ENCODE data around the gene PREX1.

Gene PREX1

DNA sequence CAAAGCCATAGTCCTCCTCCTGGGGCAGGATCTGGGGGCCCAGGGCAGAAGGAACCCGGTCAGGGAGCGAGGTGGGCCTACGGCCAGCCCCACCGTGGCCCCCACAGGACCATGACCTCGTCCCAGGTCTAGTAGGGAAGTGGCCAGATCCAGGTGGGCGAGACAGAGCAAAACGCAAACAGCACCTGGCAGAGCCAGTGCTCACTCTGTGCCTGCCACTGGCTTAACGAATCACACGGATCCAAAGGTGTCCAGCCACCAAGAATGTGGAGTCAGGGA is 169.7 kb downstream of the PREX1 start:
- H3K27me3 ChIP-seq (ENCODE audit: insufficient read depth, poor library complexity, severe bottlenecking): no peaks in the 10 kb centered on the region
- TF ChIP-seq SPI1 (IDR thresholded peaks at IDR 0.05; ENCODE audit: borderline replicate concordance, low read depth) (no peak), POLR2AphosphoS5 (IDR thresholded peaks at IDR 0.05; ENCODE audit: low read depth) (no peak), GABPA (IDR thresholded peaks at IDR 0.05; ENCODE audit: low read depth) (no peak), CTCF (IDR thresholded peaks at IDR 0.05; ENCODE audit: insufficient read depth, low read length) (no peak)
- TF ChIP-seq, protein P1, sequence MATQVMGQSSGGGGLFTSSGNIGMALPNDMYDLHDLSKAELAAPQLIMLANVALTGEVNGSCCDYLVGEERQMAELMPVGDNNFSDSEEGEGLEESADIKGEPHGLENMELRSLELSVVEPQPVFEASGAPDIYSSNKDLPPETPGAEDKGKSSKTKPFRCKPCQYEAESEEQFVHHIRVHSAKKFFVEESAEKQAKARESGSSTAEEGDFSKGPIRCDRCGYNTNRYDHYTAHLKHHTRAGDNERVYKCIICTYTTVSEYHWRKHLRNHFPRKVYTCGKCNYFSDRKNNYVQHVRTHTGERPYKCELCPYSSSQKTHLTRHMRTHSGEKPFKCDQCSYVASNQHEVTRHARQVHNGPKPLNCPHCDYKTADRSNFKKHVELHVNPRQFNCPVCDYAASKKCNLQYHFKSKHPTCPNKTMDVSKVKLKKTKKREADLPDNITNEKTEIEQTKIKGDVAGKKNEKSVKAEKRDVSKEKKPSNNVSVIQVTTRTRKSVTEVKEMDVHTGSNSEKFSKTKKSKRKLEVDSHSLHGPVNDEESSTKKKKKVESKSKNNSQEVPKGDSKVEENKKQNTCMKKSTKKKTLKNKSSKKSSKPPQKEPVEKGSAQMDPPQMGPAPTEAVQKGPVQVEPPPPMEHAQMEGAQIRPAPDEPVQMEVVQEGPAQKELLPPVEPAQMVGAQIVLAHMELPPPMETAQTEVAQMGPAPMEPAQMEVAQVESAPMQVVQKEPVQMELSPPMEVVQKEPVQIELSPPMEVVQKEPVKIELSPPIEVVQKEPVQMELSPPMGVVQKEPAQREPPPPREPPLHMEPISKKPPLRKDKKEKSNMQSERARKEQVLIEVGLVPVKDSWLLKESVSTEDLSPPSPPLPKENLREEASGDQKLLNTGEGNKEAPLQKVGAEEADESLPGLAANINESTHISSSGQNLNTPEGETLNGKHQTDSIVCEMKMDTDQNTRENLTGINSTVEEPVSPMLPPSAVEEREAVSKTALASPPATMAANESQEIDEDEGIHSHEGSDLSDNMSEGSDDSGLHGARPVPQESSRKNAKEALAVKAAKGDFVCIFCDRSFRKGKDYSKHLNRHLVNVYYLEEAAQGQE (IDR thresholded peaks at IDR 0.05; ENCODE audit: insufficient replicate concordance, low read depth): no peak
- H3K27ac ChIP-seq (replicated peaks): no peak overlapping the region
- no peak overlapping the region for H3K4me3 ChIP-seq (replicated peaks; ENCODE audit: insufficient read depth, low read length)
- DNase-seq (ENCODE audit: low read depth in 1 of 2, low spot score in 1 of 2): no peak

DNA sequence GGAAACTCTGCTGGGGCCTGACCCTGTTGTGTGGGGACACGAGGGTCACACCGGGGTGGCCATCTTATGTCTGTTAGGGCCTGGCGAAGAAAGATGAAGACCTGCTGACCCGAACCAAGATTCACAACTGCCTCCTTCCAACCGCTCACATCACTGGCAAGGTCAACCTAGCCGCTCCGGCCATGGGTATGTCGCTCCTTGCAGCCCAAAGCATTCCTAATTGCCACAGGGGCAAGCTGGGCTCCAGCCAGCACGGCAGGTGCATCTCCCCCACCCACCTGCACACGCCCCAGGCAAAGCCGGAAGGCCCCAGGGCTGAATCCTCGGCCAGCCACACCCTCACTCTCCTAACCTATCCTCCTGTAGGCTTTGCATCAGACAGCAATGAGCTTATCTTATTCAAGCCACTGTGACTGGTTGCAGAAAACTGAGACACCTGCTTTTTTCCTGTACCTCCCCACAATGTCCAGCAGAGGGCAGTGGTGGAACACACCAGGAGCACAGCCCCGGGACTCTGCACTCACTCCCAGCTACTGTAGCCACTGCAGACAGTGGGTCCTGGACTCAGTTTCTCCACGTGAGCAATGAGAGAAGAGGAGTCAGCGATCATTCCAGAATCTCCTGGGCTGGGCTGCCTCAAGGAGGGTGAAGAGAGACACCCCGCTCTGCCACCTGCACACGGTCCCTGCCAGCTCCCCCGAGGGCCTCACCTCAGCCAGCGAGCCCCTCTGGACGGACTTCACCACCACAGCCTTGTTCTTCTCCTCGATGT is 170.2 kb downstream of the PREX1 start:
- Histone ChIP-seq H3K27ac (replicated peaks) (no peak overlapping the region), H3K4me3 (replicated peaks; ENCODE audit: insufficient read depth, low read length) (no peak overlapping the region), H3K27me3 (ENCODE audit: insufficient read depth, poor library complexity, severe bottlenecking) (no peaks in the 10 kb centered on the region)
- TF ChIP-seq SPI1 (IDR thresholded peaks at IDR 0.05; ENCODE audit: borderline replicate concordance, low read depth): no peak
- TF ChIP-seq, protein P1 (IDR thresholded peaks at IDR 0.05; ENCODE audit: insufficient replicate concordance, low read depth): no peak
- TF ChIP-seq CTCF (IDR thresholded peaks at IDR 0.05; ENCODE audit: insufficient read depth, low read length): peak; percentile 96
- no peak for TF ChIP-seq GABPA (IDR thresholded peaks at IDR 0.05; ENCODE audit: low read depth)
- no peak for TF ChIP-seq POLR2AphosphoS5 (IDR thresholded peaks at IDR 0.05; ENCODE audit: low read depth)
- peak; percentile 44 to 75 for DNase-seq (ENCODE audit: low read depth in 1 of 2, low spot score in 1 of 2)

DNA sequence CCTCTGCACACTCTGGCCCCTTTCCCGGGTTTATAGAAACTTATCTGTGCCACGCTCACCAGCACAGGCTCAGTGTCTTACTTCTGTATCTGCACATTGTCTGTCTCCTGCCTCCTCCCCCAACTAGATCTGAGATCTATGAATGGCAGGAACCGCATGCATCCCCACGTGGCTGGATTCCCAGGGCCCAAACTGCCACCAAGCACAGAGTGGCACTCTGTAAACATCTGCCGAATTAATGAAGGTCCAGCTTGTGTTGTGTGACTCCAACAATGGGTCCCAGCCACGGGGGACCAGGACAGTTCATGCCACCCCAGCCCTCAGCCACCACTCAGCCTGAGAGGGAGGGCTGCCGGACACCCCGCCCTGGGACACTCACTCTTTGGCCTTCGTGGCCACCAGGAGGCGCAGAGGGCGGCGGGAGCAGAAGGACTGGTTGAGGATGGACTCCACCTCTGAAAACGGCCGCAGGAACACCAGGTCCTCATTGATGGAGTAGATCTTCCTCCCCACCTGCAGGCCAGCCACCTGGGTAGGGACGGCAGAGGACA is 171.1 kb downstream of the PREX1 start:
- Histone ChIP-seq H3K27ac (replicated peaks) (no peak overlapping the region), H3K27me3 (ENCODE audit: insufficient read depth, poor library complexity, severe bottlenecking) (no peaks in the 10 kb centered on the region), H3K4me3 (replicated peaks; ENCODE audit: insufficient read depth, low read length) (no peak overlapping the region)
- TF ChIP-seq SPI1 (IDR thresholded peaks at IDR 0.05; ENCODE audit: borderline replicate concordance, low read depth): no peak
- TF ChIP-seq, protein P1 (IDR thresholded peaks at IDR 0.05; ENCODE audit: insufficient replicate concordance, low read depth): no peak
- TF ChIP-seq POLR2AphosphoS5 (IDR thresholded peaks at IDR 0.05; ENCODE audit: low read depth): no peak
- TF ChIP-seq CTCF (IDR thresholded peaks at IDR 0.05; ENCODE audit: insufficient read depth, low read length): no peak
- no peak for TF ChIP-seq GABPA (IDR thresholded peaks at IDR 0.05; ENCODE audit: low read depth)
- no peak for DNase-seq (ENCODE audit: low read depth in 1 of 2, low spot score in 1 of 2)

All from HL-60 (cell line).